HG03064 (cell line): Measurements from ENCODE around the gene DVL1.
"Not testable (repeated sequence)": the region's sequence is repeated elsewhere in the genome, so short reads cannot be mapped to it uniquely, and the experiment has no call there.

ENCODE experiments used
- ATAC-seq: cut with Tn5 transposase; IDR thresholded peaks from one replicate; pipeline ENCODE4 v1.9.1; 2021; ENCODE audit warnings: low read depth; ENCODE audit not compliant: unreplicated experiment

The DVL1 gene

DNA sequence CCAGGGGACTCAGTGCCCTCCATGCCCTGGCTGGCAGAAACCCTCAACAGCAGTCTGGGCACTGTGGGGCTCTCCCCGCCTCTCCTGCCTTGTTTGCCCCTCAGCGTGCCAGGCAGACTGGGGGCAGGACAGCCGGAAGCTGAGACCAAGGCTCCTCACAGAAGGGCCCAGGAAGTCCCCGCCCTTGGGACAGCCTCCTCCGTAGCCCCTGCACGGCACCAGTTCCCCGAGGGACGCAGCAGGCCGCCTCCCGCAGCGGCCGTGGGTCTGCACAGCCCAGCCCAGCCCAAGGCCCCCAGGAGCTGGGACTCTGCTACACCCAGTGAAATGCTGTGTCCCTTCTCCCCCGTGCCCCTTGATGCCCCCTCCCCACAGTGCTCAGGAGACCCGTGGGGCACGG is 21.0 kb downstream of the DVL1 start:
- no peak for ATAC-seq

DNA sequence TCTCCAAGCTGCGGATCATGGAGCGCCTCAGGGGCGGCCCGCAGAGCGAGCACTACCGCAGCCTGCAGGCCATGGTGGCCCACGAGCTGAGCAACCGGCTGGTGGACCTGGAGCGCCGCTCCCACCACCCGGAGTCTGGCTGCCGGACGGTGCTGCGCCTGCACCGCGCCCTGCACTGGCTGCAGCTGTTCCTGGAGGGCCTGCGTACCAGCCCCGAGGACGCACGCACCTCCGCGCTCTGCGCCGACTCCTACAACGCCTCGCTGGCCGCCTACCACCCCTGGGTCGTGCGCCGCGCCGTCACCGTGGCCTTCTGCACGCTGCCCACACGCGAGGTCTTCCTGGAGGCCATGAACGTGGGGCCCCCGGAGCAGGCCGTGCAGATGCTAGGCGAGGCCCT is 21.9 kb downstream of the DVL1 start:
- ATAC-seq = no peak

DNA sequence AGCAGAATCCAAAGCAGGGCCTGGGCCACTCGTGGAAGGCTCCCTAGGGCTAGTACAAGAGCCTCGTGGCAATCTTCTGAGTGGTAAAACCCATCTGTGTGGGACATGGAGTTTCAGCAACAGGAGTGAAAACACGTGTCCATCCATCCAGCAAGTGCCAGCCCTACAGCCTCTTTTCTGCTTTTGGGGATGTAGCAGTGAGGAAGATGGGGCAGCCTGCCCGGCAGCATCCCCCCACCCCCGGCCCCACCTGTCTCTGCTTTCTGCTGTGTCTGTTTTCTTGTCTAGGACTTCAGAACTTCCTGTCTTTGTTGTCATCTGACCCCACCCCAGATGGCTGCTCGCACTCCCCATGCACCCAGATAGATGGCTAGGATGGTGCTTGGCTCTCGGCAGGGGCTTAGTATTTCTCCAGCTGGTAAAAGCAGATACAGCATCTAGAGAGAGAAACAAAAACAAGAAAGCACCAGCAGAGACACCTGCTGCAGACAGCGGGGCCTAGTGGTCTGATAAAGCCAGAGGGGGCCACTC is 23.1 kb downstream of the DVL1 start:
- no peak for ATAC-seq

DNA sequence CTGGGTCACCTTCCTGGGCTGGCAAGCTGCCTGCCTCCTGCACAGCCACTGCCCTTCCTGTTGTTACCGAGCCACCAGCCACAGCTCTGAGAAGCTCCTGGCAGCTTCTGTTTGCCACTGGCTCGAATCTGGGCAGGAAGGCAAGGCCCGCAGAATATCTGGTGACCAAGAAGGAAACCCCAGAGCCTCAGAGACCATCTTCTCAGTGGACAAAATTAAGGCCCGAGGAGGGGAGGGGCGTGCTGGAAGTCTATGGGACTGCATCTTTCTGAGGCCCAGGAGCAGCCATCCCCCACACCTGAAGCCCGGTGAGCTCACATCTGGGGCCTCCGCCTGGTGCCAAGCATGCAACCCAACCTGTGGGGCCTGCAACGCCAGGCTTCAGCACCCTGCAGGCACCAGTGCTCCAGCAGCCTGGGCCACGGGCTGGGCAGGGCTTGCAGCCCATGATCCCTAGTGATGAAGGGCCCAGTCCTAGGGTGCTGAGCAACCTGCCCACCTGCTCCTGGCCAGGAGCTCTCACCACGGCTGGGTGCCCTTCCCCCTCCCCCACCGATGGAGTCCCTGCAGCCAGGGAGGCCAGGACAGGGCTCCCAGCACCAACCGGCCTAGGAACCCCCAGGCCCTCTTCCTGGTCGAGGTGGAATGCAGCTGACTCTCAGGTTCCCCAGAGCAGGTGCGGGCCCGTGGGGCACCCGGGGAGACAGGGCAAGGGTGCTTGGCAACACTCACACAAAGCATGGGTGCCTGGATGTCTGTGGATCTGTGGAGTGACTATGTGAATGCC is 23.7 kb downstream of the DVL1 start:
- no peak for ATAC-seq

DNA sequence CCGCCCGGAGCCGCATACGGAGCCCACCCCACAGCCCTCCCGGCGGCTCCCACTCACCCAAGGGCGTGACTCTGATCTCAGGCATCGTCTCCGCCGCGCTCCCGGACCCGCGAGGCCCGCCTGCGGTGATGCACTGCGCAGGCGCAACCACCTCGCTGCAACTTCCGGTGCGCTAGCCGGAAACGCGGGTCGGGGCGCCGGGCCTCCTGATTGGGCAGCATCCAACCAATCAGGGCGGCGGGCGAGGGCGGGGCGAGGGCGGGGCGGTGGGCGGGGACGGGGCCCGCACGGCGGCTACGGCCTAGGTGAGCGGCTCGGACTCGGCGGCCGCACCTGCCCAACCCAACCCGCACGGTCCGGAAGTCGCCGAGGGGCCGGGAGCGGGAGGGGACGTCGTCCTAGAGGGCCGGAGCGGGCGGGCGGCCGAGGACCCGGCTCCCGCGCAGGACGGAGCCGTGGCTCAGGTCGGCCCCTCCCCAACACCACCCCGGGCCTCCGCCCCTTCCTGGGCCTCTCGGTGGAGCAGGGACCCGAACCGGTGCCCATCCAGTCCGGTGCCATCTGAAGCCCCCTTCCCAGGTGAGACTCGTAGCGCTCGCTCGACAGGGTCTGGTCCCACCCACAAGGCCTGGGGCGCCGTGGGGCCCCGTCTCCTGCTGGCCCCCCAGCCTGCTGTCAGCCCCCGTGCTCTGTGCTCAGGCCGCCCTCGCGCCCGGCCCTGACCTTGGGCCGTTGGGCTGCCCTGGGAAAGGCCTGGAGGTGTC is 24.5 kb downstream of the DVL1 start, which contains the start of the genes CPTP and INTS11:
Gene CPTP, plus strand, starts transcription at position 279 of the 764 bp plus-strand sequence. CDS start 2,109 bp downstream, outside the sequence.
Gene INTS11, minus strand, starts transcription at position 137 of the 764 bp plus-strand sequence. Its CDS starts 52 bp downstream, at position 85.
- peak; percentile 59 for ATAC-seq

DNA sequence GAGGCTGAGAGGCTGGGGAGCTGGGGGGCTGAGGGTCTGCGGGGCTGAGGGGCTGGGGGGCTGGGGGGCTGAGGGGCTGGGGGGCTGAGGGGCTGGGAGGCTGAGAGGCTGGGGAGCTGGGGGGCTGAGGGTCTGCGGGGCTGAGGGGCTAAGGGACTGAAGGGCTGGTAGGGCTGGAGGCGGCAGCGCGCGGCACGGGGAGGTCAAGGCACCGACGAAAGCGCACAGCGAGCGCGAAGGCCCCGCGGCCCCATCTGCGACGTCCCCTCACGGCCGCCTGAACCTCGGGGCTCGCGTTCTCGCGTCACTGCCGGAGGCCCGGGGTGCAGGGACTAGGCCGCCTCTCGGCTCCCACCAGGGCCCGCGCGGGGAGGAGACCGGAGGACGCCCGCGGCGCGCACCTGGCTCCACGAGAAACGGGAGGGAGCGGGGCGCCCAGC is 25.1 kb downstream of the DVL1 start:
- ATAC-seq = peak; percentile 35

DNA sequence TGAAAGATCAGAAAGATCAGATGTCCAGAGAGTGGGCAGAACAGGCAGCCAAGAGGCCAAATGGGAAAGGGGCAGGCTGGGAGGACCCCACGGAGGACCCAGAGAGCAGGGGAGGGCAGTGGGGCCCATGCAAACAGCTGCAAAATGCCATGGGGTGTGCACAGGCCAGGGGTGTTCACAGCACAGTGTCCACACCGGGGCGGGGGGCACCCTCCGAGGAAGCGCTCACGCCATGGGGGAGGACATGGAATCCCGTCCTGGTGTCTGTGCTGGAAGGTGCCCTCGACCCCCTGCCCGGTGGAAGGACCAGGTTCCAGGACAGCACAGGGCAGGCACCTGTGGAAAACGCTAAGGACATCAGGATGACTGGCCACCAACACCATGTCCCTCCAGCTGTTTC is 26.3 kb downstream of the DVL1 start:
- no peak for ATAC-seq

DNA sequence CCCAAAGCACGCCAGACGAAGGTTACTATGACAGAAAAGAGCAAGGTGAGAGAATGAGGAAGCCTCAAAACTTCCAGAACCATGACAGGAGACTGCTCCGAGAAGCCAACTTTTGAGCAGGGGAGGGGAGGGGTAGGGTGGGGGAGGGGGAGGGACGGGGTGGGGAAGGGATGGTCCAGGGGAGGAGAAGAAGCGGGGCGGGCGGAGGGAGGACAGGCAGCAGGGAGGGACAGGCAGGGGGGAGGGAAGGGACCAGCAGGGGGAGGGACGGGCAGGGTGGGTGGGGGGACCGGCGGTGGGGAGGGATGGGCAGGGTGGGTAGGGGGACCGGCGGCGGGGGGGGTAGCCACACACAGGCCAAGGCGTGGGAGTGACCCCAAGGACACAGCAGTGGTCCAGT is 26.8 kb downstream of the DVL1 start:
- ATAC-seq = no peak

DNA sequence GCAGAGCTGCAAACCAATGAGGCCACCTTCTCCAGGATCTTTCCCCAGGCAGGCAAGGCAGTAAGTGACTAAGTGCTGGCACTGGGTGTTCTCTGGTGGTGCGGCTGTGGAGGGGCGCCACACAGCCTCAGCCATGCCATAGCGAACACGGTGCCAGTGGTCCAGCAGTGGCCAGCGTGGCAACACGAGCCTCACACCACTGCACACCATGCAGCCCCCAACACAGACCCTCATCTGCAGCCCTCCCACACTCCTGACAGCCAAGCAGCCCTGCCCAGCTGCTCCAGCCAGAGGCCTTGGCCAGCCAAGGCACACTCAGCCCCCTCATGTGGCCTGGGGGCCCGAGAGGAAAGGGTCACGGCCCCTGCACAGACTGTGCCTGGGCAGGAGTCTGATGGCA is 27.7 kb downstream of the DVL1 start:
- no peak for ATAC-seq

DNA sequence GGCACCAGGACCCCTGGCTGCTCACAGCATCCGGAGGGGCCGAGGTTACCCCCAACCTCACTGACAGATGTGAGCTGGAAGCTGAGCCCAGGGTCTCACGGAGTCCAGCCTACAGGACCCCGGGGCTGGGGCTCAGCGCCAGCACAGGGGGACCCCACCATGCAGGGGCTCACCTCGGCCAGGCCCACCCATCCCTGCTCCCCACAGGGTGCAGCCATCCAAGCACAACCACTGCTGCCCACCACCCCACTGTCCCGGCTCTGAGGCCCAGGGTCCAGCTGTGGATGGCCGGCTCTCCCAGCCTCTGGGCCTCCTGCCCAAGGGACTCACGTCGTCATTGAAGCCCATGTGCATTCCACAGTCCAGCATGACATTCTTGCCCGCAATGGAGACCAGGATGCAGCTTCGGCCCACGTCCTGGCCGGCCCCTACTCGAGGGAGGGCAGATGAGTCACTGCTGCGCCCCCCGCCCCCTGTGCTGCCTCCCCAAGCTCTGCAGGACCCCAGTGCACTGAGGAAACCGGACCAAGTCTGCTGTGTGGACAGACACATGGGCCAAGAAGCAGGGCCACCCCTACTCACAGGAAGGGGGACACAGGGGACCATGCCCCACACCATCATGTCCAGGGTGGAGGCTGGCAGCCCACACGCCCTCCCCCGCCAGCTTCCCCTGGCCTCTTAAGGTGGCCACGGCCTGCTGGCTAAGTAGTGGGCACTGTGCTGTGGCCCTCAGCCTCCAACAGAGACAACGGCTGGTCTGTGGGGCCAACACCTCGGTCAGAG is 28.4 kb downstream of the DVL1 start:
- no peak for ATAC-seq

DNA sequence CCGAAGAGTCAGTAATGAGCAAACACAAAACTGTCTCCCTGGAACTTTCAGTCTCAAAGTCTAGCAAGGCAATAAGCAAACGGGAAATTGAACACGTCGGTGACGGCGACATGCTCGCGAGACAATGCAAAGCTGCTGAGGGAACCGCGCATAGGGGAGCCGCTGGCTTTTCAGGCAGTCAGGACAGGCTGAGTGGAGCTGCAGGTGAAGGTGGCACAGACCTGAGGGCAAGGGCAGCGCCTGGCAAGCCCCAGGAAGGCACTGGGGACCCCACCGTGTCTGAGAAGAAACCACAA is 29.6 kb downstream of the DVL1 start:
- ATAC-seq = no peak

DNA sequence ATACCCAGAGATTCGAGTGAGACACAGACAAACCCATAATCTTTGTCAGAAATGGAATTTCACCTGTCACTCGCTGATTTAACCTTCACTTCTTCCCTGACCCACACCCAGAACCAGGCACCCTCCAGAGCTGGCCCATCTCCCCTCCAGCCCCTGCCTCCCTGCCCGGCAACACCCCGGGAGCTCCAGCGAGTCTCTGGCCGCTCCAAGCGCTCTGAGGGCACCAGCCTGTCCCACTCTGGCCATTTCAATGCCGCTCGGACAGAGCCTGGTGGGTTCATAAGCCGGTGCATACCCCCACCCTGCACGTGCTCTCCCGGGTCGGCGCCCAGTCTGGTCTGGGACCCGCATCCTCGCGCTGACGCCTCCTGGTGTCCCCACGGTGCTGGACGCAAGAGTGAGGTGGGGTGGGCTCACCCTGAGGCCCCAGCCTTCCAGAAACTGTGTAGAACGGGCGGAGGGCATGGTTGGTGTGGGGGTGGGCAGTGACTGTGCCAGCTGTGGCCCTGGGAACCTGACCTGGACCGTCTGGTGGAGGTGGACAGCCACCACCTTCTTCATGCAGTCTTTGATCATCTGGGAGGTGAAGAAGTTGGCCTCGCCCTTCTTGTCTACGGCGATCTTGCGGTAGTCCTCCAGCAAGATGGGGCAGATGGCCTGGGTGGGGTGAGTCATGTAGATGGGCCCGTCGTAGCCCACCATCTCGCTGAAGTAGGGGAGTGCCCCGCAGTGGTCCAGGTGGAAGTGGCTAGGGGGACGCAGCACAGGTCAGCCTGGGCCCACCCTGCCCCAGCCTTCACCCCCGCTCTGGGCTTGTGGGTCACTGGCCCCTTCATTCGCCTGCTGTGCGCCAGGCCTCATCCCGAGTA is 30.2 kb downstream of the DVL1 start:
- no peak for ATAC-seq

DNA sequence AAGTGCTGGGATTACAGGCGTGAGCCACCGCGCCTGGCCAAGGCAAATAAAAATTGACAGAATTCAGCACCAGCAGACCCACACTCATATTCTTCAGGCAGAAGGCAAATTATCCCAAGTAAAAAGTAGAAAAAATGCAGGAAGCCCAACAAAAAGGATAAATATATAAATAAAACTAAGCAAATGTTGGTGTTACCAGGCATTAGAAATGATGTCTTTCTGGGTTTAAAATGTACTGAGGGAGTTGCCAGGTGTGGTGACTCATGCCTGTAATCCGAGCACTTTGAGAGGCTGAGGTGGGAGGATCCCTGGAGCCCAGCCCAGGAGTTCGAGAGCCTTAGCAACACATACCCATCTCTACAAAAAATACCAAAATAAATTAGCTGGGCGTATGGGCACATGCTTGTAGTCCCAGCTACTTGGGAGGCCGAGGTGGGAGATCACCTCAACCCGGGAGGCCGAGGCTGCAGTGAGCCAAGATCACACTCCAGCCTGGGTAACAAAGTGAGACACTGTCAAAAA is 31.0 kb downstream of the DVL1 start:
- ATAC-seq = no peak

DNA sequence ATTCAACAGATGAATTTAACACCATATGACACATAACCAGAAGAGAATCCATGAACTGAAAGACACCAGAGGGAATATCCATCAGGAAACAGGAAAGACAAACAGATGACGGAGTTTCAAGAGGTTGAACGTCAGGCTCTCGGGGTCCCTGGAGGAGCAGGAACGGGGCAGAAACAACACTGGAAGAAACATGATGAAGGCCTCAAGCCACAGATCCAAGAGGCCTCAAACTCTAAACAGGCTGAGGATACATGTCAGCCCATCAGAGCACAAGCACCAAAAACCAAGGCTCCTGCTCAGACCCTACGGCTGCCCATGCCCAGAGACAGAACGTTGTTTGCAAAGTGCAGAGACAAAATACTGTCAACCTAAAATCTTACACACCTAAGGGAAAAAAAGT is 31.8 kb downstream of the DVL1 start:
- ATAC-seq = no peak

DNA sequence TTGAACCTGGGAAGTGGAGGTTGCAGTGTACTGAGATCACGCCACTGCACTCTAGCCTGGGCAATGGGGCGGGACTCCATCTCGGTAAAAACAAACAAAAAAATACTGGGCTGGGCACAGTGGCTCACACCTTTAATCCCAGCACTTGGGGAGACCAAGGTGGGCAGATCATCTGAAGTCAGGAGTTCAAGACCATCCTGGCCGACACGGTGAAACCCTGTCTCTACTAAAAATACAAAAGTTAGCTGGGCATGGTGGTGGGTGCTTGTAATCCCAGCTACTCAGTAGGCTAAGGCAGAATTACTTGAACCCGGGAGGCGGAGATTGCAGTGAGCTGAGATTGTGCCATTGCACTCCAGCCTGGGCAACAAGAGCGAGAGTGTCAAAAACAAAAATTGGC is 33.0 kb downstream of the DVL1 start:
- not testable (repeated sequence) for ATAC-seq

DNA sequence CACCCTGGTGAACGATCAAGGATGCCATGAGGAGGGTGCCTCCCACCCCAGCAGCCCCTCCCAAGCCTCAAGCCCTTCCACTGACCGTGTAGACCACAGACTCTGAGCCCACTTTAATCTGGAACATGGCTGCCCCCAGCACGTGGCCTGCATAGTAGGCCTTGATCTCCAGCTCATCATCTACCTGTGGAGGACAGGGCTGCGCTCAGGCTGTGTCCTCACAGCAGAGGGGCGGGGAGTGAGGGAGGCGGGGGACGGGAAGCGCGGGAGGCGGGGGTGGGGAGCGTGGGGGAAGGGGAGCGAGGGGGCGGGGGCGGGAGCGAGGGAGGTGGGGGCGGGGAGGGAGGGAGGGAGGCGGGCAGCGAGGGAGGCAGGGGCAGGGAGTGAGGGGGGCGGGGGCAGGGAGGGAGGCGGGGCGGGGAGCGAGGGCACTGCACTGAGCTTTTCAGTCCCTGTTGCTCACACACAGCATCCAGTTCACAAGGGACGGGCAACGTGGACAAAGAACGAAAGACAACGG is 33.7 kb downstream of the DVL1 start:
- no peak for ATAC-seq

DNA sequence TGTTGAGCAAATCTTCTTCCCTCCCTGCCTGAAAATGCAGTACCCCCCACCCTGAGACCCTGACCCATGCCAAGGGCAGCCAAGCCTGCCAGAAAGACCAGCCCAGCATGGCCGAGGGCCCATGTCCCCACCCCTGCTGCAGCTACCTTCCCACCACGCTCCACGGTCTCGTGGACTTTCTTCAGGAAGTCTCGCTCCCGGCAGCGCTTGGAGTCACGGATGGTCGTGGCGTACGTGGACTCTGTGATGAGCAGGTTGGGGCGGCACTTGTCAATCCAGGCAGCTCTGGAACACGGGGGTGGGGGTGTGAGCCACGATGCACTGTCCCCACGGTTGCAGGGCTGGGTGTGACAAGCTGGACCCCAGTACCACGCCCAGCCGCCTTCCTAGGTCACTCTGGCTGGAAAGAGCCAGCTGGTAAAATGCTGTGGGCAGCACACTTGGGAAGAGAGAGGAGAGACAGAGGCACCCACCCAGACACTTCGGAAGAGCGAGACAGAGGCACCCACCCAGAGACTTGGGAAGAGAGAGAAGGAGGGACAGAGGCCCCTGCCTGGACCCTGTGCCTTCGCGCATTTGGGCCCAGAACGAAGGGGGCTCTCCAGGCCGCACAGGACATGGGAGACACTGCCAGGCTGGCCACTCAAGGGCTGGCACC is 34.4 kb downstream of the DVL1 start:
- ATAC-seq = no peak

DNA sequence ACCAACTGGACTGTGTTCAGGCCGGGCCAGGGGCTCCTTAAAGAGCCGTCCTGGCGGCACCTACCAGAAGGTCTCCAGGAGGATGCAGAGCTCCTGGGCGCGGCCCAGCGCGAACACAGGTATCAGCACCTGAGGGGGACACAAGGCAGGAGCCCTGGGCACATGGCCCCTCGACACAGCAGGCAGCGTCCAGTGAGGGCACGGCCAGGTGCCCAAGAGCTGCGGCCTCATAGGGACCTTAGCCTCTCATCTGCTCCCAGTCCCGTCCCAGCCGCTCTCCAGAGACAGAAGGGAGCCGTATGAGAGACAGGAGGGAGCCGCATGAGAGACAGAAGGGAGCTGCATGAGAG is 35.0 kb downstream of the DVL1 start:
- ATAC-seq = no peak
